Heart right ventricle (tissue), 16 donors: ENCODE data around the gene SUN3. TPM values are rescaled to one million over a fixed set of nuclear protein-coding genes. Genes with fewer than 3 reads are reported as not detected.

Source experiments
- ATAC-seq, 8 donors: fragments of 200-7000 bp; cut with Tn5 transposase; one replicate each; pipeline ENCODE4 v1.9.1; 2020; ENCODE audit warnings: mild to moderate bottlenecking in 8 of 8, moderate library complexity in 8 of 8, moderate number of reproducible peaks in 1 of 8
- DNase-seq, 2 donors: peaks; one replicate each; pipeline ENCODE4 v3.0.0-alpha.2; 2020
- H3K27ac ChIP-seq, 10 donors: fragments of 200-600 bp; sonication (generic) in 2 of 10; one replicate each; pipeline versions ENCODE4 v1.5.0 to v1.8.0; 2020 to 2022; ENCODE audit warnings: mild to moderate bottlenecking in 3 of 10
- H3K27me3 ChIP-seq, 7 donors: fragments of 200-600 bp; one replicate each; pipeline ENCODE4 v1.8.0; 2021 to 2022; ENCODE audit warnings: mild to moderate bottlenecking in 2 of 7
- H3K36me3 ChIP-seq, 9 donors: fragments of 200-600 bp; sonication (generic) in 1 of 9; one replicate each; pipeline versions ENCODE4 v1.5.0 to v1.8.0; 2020 to 2022; ENCODE audit warnings: mild to moderate bottlenecking in 2 of 9
- H3K4me1 ChIP-seq, 9 donors: fragments of 200-600 bp; sonication (generic) in 1 of 9; one replicate each; pipeline versions ENCODE4 v1.5.0 to v1.8.0; 2020 to 2022; ENCODE audit warnings: mild to moderate bottlenecking in 4 of 9
- H3K4me3 ChIP-seq, 10 donors: fragments of 200-600 bp; sonication (generic) in 2 of 10; one replicate each; pipeline versions ENCODE4 v1.5.0 to v1.8.0; 2020 to 2022; ENCODE audit warnings: mild to moderate bottlenecking in 7 of 10, moderate library complexity in 2 of 10
- H3K9me3 ChIP-seq, 11 donors: fragments of 200-600 bp in 10 of 11; sonication (generic) in 2 of 11; one replicate each; pipeline versions ENCODE4 v1.5.0 to v1.8.0; 2013 to 2022; ENCODE audit warnings: mild to moderate bottlenecking in 2 of 11, control low read depth in 1 of 11, moderate library complexity in 1 of 11
- CTCF ChIP-seq, 9 donors: fragments of 200-600 bp; sonication (generic) in 2 of 9; IDR thresholded peaks; one replicate each; pipeline versions ENCODE4 v1.5.0 to v1.8.0; 2021 to 2022; ENCODE audit warnings: antibody characterized with exemption in 9 of 9, mild to moderate bottlenecking in 5 of 9, moderate library complexity in 1 of 9
- WGBS, 2 donors: extraction: QIAGEN DNeasy Blood & Tissue Kit; methylation state at CpG; one replicate each; pipeline ENCODE4 v1.1.7; 2013; ENCODE audit warnings: inconsistent platforms in 1 of 2; 5-methylcytosine and 5-hydroxymethylcytosine counted together
- intact Hi-C, 10 donors: fragments of 100-400 bp; cut with DNase I; formaldehyde crosslinking; loops; one replicate each; pipeline versions ENCODE4 v1.11.1 to v1.14.2; 2022
- long read RNA-seq, 3 donors: library from polyadenylated mRNA; unstranded; transcript quantifications; one replicate each; pipeline ENCODE4 v2.0.0, GENCODE V29; 2020 to 2021
- polyA plus RNA-seq, 2 donors: library from polyadenylated mRNA; stranded (reverse); fragments of 200-250 nt; gene quantifications; one replicate each; pipeline ENCODE4 v1.2.3, GENCODE V29; 2013
- total RNA-seq, 10 donors: library from RNA; stranded (reverse); fragmentation: NEBNext Ultra II Directional in 3 of 10; extraction: Animal tissue kit (Norgen Biotek cat#: 25700) in 3 of 10; gene quantifications; one replicate each; pipeline versions ENCODE4 v1.2.1 to v1.2.4, GENCODE V29; 2021 to 2023
- donor health status: Arrhythmogenic right ventricular cardiomyopathy.
- donor health status: ischemic (EF 13 %, LVEDD 7.1; RV severe dilation, severe dysfunction).
- donor health status: healthy with polysubstance abuse.
- donor health status: DM: no; HTN: yes; CAD: no.
- donor health status: DM: no; HTN: no; CAD: no.
- donor health status: ischemic (EF 25% LVEDD 6.9; RV normal size, moderate dysfunction).
- donor health status: ischemic (EF 25% LVEDD 5.7; RV mildly dilated, moderate dysfunction).
- donor health status: healthy.
- donor health status: DM: yes; HTN: yes; CAD: no.
- donor health status: Ischemic cardiomyopathy.
- donor health status: ischemic (EF 35%, LVEDD 5.7; RV mildly dilated, moderate dysfunction).
- donor health status: nonischemic (EF 11% LVEDD 7.7; RV severe dilation, severe dysfunction).
- donor health status: DM: yes; HTN: yes; CAD: no.
- donor health status: PGD.
- donor health status: ischemic (EF 29% LVEDD 5.4; RV normal size, mild dysfunction).
- donor health status: nonischemic (EF 23%, LVEDD 6.1; RV moderate dilation, normal function).

The SUN3 gene
- not detected for total RNA-seq
- polyA plus RNA-seq: not detected
- long read RNA-seq, donor 1: 0 reads
- long read RNA-seq, donor 2: 0 reads
- long read RNA-seq, donor 3: 0 reads

GRCh38 chr7:48028938-48029337 is at the start of gene SUN3:
TSS of gene SUN3 (minus strand) at chr7:48029107. CDS start at chr7:48028938, 169 bp downstream.
- no peak for TF ChIP-seq CTCF (IDR thresholded peaks at IDR 0.05)
- Histone ChIP-seq H3K9me3 (peaks cover 0 to 10% (median 0%) of the 10 kb centered on the region in 11 donors), H3K27me3 (peaks cover 0 to 57% (median 10%) of the 10 kb centered on the region in 7 donors), H3K4me1 (no peaks in the 10 kb centered on the region), H3K27ac (no peak within 1 kb of the TSS), H3K36me3 (no peaks in the 10 kb centered on the region), H3K4me3 (no peak within 1 kb of the TSS)
- ATAC-seq (no peak), DNase-seq (no peak)
- 89 to 90% methylated on average over 6 of the region's 6 CpGs for WGBS, 2 donors
- intact Hi-C loops: no loop called here

GRCh38 chr7:48078470-48078869 is 49.6 kb upstream of the SUN3 start:
- intact Hi-C loops: no loop called here
- Histone ChIP-seq H3K4me1 (peaks cover 0 to 14% (median 4%) of the 10 kb centered on the region in 9 donors), H3K27ac (no peak overlapping the region), H3K27me3 (no peaks in the 10 kb centered on the region), H3K36me3 (no peaks in the 10 kb centered on the region), H3K4me3 (no peak overlapping the region), H3K9me3 (no peaks in the 10 kb centered on the region)
- 56 to 76% methylated on average over 2 of the region's 2 CpGs for WGBS, 2 donors
- ATAC-seq (no peak), DNase-seq (no peak)
- no peak for TF ChIP-seq CTCF (IDR thresholded peaks at IDR 0.05)

- H3K4me1 ChIP-seq: peaks cover 0 to 5% (median 0%) of the 10 kb centered on the region in 9 donors
- H3K27ac ChIP-seq: no peak overlapping the region
- no peaks in the 10 kb centered on the region for H3K27me3 ChIP-seq
- intact Hi-C loops: no loop called here
- no peak for TF ChIP-seq CTCF (IDR thresholded peaks at IDR 0.05)
- DNase-seq (no peak), ATAC-seq (no peak)
- H3K4me3 ChIP-seq: no peak overlapping the region
- 65 to 81% methylated on average over 1 of the region's 1 CpG for WGBS, 2 donors
- H3K9me3 ChIP-seq: peaks cover 0 to 1% (median 0%) of the 10 kb centered on the region in 11 donors
- H3K36me3 ChIP-seq: no peaks in the 10 kb centered on the region
These were observed 48.5 kb upstream of the SUN3 start for GRCh38 chr7:48077423-48077822.

- Histone ChIP-seq H3K4me1 (peaks cover 0 to 5% (median 0%) of the 10 kb centered on the region in 9 donors), H3K27ac (no peak overlapping the region)
These were observed 45.3 kb upstream of the SUN3 start for GRCh38 chr7:48074204-48074654.

More at GRCh38 chr7:48074204-48074654, 45.3 kb upstream of the SUN3 start:
- ATAC-seq (peak in 2 of 8 donors; percentile 28 to 41), DNase-seq (no peak)
- TF ChIP-seq CTCF (IDR thresholded peaks at IDR 0.05): no peak
- Histone ChIP-seq H3K36me3 (no peaks in the 10 kb centered on the region), H3K27me3 (no peaks in the 10 kb centered on the region), H3K4me3 (no peak overlapping the region), H3K9me3 (peaks cover 0 to 16% (median 0%) of the 10 kb centered on the region in 11 donors)
- intact Hi-C loops: no loop called here
